Measurements from ENCODE around the gene SCD5. TPM values are rescaled to one million over a fixed set of nuclear protein-coding genes. Genes with fewer than 3 reads are reported as not detected.
"Not testable (repeated sequence)": the region's sequence is repeated elsewhere in the genome, so short reads cannot be mapped to it uniquely, and the experiment has no call there.

Gene SCD5
- total RNA-seq, result 10 to 100 TPM in 1 of 2 donors, 1 to 10 TPM in 1; 7.3 to 18.5 TPM

DNA sequence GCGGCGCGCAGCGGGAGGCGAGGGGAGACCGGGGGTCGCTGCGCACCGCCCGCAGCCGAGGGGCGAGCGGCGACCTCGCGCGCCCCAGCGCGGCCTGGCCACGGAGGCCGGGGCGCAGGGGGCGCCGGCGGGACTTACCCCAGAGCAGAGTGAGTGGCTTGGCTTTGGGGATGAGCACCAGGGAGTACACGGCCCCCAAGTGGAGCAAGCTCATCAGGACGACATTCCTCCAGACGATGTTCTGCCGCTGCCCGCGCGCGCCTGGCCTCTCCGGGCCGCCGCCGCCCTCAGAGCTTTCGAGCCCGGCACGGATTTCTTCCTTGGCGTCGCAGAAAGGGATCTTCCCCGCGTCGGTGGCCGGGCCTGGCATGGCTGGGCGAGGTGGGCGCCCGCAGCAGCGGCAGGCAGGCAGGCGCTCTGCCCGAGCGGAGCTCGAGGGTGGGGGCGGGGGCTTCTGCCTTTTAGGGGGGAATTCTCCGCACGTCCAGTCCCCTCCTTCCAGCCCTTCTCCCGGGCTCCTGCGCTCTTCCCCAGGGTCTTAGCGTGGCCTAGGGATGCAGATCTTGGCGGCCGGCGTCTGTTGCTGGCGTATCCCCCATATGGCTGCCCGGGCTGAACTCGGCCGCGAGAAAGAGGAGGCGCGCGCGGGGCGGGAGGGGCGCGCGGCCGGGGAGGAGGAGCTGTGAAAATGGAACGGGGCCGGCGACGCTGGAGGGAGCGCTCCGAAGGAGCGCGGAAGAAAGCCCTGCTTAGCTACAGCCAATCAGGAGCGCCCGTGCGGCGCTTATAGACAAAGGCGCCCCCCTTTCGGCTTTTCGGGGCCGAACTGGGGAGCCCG, at the start of gene SCD5:
Gene SCD5, minus strand, starts transcription at position 629 of the 838 bp plus-strand sequence. Its CDS starts 259 bp downstream, at position 370.
- DNase-seq (ENCODE audit: low spot score) (peak; percentile 9), ATAC-seq (ENCODE audit: insufficient number of reproducible peaks, low FRiP score, low read depth) (no peak)
- Histone ChIP-seq H3K27me3 (replicated peaks; ENCODE audit: insufficient read depth) (no peaks in the 10 kb centered on the region), H3K9me3 (no peaks in the 10 kb centered on the region), H3K36me3 (no peaks in the 10 kb centered on the region), H3K27ac (no peak within 1 kb of the TSS), H3K4me3 (peak within 1 kb of the TSS; percentile 90), H3K4me1 (ENCODE audit: control insufficient read depth in 1 of 2, low read depth in 2 of 2) (peaks cover 6 to 18% of the 10 kb centered on the region in 2 donors)
- TF ChIP-seq, protein P1, sequence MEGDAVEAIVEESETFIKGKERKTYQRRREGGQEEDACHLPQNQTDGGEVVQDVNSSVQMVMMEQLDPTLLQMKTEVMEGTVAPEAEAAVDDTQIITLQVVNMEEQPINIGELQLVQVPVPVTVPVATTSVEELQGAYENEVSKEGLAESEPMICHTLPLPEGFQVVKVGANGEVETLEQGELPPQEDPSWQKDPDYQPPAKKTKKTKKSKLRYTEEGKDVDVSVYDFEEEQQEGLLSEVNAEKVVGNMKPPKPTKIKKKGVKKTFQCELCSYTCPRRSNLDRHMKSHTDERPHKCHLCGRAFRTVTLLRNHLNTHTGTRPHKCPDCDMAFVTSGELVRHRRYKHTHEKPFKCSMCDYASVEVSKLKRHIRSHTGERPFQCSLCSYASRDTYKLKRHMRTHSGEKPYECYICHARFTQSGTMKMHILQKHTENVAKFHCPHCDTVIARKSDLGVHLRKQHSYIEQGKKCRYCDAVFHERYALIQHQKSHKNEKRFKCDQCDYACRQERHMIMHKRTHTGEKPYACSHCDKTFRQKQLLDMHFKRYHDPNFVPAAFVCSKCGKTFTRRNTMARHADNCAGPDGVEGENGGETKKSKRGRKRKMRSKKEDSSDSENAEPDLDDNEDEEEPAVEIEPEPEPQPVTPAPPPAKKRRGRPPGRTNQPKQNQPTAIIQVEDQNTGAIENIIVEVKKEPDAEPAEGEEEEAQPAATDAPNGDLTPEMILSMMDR (IDR thresholded peaks at IDR 0.05), result no peak

DNA sequence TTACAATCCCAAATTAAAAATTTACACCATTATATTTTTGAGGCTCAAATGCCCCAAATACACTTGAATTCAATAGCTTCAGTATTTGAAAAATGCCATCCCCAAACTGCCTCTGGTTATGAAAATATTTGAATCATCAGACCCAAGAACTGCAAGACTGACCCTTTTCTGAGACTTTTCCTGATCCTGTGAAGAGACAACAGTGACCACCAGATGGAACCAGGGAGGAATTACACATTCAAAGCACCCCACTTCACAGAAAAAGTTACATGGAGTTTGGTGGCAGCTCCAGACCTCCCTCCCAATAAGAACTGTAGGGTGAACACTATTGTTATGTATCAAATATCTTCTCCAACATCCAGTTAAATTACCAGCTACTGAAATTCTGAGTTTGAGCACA, 44.0 kb upstream of the SCD5 start:
- DNase-seq (ENCODE audit: low spot score) (no peak), ATAC-seq (ENCODE audit: insufficient number of reproducible peaks, low FRiP score, low read depth) (no peak)
- H3K4me1 ChIP-seq (ENCODE audit: control insufficient read depth in 1 of 2, low read depth in 2 of 2), result no peaks in the 10 kb centered on the region
- TF ChIP-seq, protein P1 (IDR thresholded peaks at IDR 0.05), result no peak
- peaks cover 55% of the 10 kb centered on the region for H3K36me3 ChIP-seq
- H3K27me3 ChIP-seq (replicated peaks; ENCODE audit: insufficient read depth), result no peaks in the 10 kb centered on the region
- H3K4me3 ChIP-seq, result no peak overlapping the region
- no peak overlapping the region for H3K27ac ChIP-seq
- no peaks in the 10 kb centered on the region for H3K9me3 ChIP-seq

GRCh38 chr4:82839624-82840023, 41.0 kb upstream of the SCD5 start:
- Histone ChIP-seq H3K4me1 (ENCODE audit: control insufficient read depth in 1 of 2, low read depth in 2 of 2) (no peaks in the 10 kb centered on the region), H3K4me3 (no peak overlapping the region), H3K9me3 (no peaks in the 10 kb centered on the region), H3K36me3 (peaks cover 33% of the 10 kb centered on the region), H3K27me3 (replicated peaks; ENCODE audit: insufficient read depth) (no peaks in the 10 kb centered on the region), H3K27ac (no peak overlapping the region)
- DNase-seq (ENCODE audit: low spot score) (no peak), ATAC-seq (ENCODE audit: insufficient number of reproducible peaks, low FRiP score, low read depth) (no peak)
- TF ChIP-seq, protein P1 (IDR thresholded peaks at IDR 0.05), result no peak

- Histone ChIP-seq H3K27ac (peak overlapping the region in 1 of 2 donors; percentile 48), H3K4me1 (ENCODE audit: control insufficient read depth in 1 of 2, low read depth in 2 of 2) (peaks cover 4 to 6% of the 10 kb centered on the region in 2 donors), H3K4me3 (no peak overlapping the region), H3K27me3 (replicated peaks; ENCODE audit: insufficient read depth) (no peaks in the 10 kb centered on the region), H3K36me3 (peaks cover 13% of the 10 kb centered on the region), H3K9me3 (no peaks in the 10 kb centered on the region)
- TF ChIP-seq, protein P1 (IDR thresholded peaks at IDR 0.05), result no peak
- peak; percentile 88 for ATAC-seq (ENCODE audit: insufficient number of reproducible peaks, low FRiP score, low read depth)
- no peak for DNase-seq (ENCODE audit: low spot score)
Observed at GRCh38 chr4:82833696-82834313, 35.2 kb upstream of the SCD5 start.

DNA sequence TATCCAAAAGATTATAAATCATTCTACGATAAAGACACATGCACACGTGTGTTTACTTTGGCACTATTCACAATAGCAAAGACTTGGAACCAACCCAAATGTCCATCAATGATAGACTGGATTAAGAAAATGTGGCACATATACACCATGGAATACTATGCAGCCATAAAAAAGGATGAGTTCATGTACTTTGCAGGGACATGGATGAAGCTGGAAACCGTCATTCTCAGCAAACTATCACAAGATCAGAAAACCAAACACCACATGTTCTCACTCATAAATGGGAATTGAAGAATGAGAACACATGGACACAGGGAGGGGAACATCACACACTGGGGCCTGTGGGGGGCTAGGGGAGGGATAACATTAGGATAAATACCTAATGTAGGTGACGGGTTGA, 34.5 kb upstream of the SCD5 start:
- not testable (repeated sequence) for H3K4me3 ChIP-seq; H3K4me1 ChIP-seq (ENCODE audit: control insufficient read depth in 1 of 2, low read depth in 2 of 2); H3K9me3 ChIP-seq; H3K27me3 ChIP-seq (replicated peaks; ENCODE audit: insufficient read depth); H3K27ac ChIP-seq; DNase-seq (ENCODE audit: low spot score); ATAC-seq (ENCODE audit: insufficient number of reproducible peaks, low FRiP score, low read depth)
- peaks cover 21% of the 10 kb centered on the region for H3K36me3 ChIP-seq

All from thoracic aorta (tissue), 2 donors.